Mesenchymal stem cell (in vitro differentiated cells and primary cell): ENCODE results near the gene MRPL28.

Experiments
- DNase-seq: peaks from one replicate; pipeline ENCODE4 v3.0.0-alpha.2; 2013
- H2AFZ ChIP-seq: one replicate; pipeline ENCODE4 v1.6.1; 2013; ENCODE audit warnings: low read depth, mild to moderate bottlenecking, control low read depth, inconsistent platforms, low read length, moderate library complexity
- H2AK5ac ChIP-seq: 2 replicates; pipeline ENCODE4 v1.6.1; 2013; ENCODE audit warnings: low read length, moderate library complexity, mild to moderate bottlenecking, inconsistent platforms; ENCODE audit not compliant: severe bottlenecking
- H2BK120ac ChIP-seq: one replicate; pipeline ENCODE4 v1.6.1; 2013; ENCODE audit warnings: low read depth, mild to moderate bottlenecking, inconsistent platforms, low read length, moderate library complexity
- H2BK12ac ChIP-seq, 2 experiments: one replicate each; pipeline ENCODE4 v1.6.1; 2013; ENCODE audit warnings: inconsistent platforms in 2 of 2, low read length in 2 of 2, mild to moderate bottlenecking in 2 of 2, moderate library complexity in 2 of 2, control low read depth in 1 of 2
- H2BK15ac ChIP-seq: one replicate; pipeline ENCODE4 v1.6.1; 2013; ENCODE audit warnings: mild to moderate bottlenecking, low read depth, inconsistent platforms; ENCODE audit not compliant: poor library complexity, severe bottlenecking
- H2BK5ac ChIP-seq: 2 replicates; pipeline ENCODE4 v1.6.1; 2013; ENCODE audit warnings: low read depth, mild to moderate bottlenecking, low read length, control low read depth, inconsistent platforms; ENCODE audit not compliant: poor library complexity, severe bottlenecking
- H3K14ac ChIP-seq, 2 experiments: one replicate each; pipeline ENCODE4 v1.6.1; 2013; ENCODE audit warnings: inconsistent platforms in 2 of 2, low read length in 2 of 2, control low read depth in 1 of 2, mild to moderate bottlenecking in 1 of 2, moderate library complexity in 1 of 2
- H3K18ac ChIP-seq, 2 experiments: one replicate each; pipeline ENCODE4 v1.6.1; 2013; ENCODE audit warnings: inconsistent platforms in 2 of 2, low read length in 2 of 2, control low read depth in 1 of 2, low read depth in 1 of 2, mild to moderate bottlenecking in 1 of 2
- H3K23ac ChIP-seq, 2 experiments: one replicate each; pipeline ENCODE4 v1.6.1; 2013; ENCODE audit warnings: inconsistent platforms in 2 of 2, low read length in 2 of 2, mild to moderate bottlenecking in 2 of 2, moderate library complexity in 2 of 2, control low read depth in 1 of 2
- H3K27ac ChIP-seq: 2 replicates; pipeline ENCODE4 v1.5.1; 2013; ENCODE audit warnings: mild to moderate bottlenecking, moderate library complexity, low read length, control low read depth, inconsistent platforms; ENCODE audit not compliant: poor library complexity, severe bottlenecking
- H3K27me3 ChIP-seq, 2 experiments: 2 replicates each; pipeline versions ENCODE4 v1.6.1 to v1.7.0; 2013; ENCODE audit warnings: low read length in 2 of 2, mild to moderate bottlenecking in 2 of 2, moderate library complexity in 2 of 2, control low read depth in 1 of 2, inconsistent platforms in 1 of 2; ENCODE audit not compliant: control insufficient read depth in 1 of 2, insufficient read depth in 1 of 2
- H3K36me3 ChIP-seq, 2 experiments: 2 replicates each; pipeline versions ENCODE4 v1.6.1 to v1.7.0; 2013; ENCODE audit warnings: low read length in 2 of 2, control low read depth in 1 of 2, inconsistent platforms in 1 of 2, low read depth in 1 of 2, mild to moderate bottlenecking in 1 of 2; ENCODE audit not compliant: insufficient read depth in 2 of 2, control insufficient read depth in 1 of 2
- H3K4ac ChIP-seq, 2 experiments: one replicate each; pipeline ENCODE4 v1.6.1; 2013; ENCODE audit warnings: inconsistent platforms in 2 of 2, low read length in 2 of 2, mild to moderate bottlenecking in 2 of 2, moderate library complexity in 2 of 2, control low read depth in 1 of 2, low read depth in 1 of 2
- H3K4me1 ChIP-seq: 2 replicates; pipeline ENCODE4 v1.6.1; 2013; ENCODE audit warnings: low read depth, low read length, control low read depth; ENCODE audit not compliant: control insufficient read depth, insufficient read depth
- H3K4me2 ChIP-seq: 2 replicates; pipeline ENCODE4 v1.6.1; 2013; ENCODE audit warnings: low read length, mild to moderate bottlenecking, inconsistent platforms; ENCODE audit not compliant: poor library complexity, severe bottlenecking
- H3K4me3 ChIP-seq, 2 experiments: 2 replicates each; pipeline versions ENCODE4 v1.5.1 to v1.7.0; 2013; ENCODE audit warnings: low read length in 2 of 2, mild to moderate bottlenecking in 2 of 2, control low read depth in 1 of 2, low read depth in 1 of 2; ENCODE audit not compliant: insufficient read depth in 1 of 2
- H3K79me1 ChIP-seq: replicated peaks from 2 replicates; pipeline ENCODE4 v1.6.1; 2013; ENCODE audit warnings: mild to moderate bottlenecking, control low read depth, low read length, inconsistent platforms; ENCODE audit not compliant: poor library complexity, severe bottlenecking
- H3K9ac ChIP-seq: 2 replicates; pipeline ENCODE4 v1.7.0; 2013; ENCODE audit warnings: mild to moderate bottlenecking, low read length, moderate library complexity
- H3K9me3 ChIP-seq: 2 replicates; pipeline ENCODE4 v1.7.0; 2013; ENCODE audit warnings: mild to moderate bottlenecking, low read length; ENCODE audit not compliant: control insufficient read depth
- H4K8ac ChIP-seq: one replicate; pipeline ENCODE4 v1.6.1; 2013; ENCODE audit warnings: inconsistent platforms, mild to moderate bottlenecking, low read length, moderate library complexity
- H4K91ac ChIP-seq: one replicate; pipeline ENCODE4 v1.6.1; 2013; ENCODE audit warnings: mild to moderate bottlenecking, low read length, inconsistent platforms
- WGBS: methylation state at CpG from one replicate; pipeline ENCODE4 v1.1.7; 2013; ENCODE audit warnings: mixed read lengths; 5-methylcytosine and 5-hydroxymethylcytosine counted together

The MRPL28 gene

GRCh38 chr16:361872-362701 is 8.3 kb downstream of the MRPL28 start:
- DNase-seq: peak; percentile 74
- peak overlapping the region in 1 of 2 experiments; percentile 6 for H3K4me3 ChIP-seq
- no peak overlapping the region for H2BK15ac ChIP-seq
- no peak overlapping the region for H4K91ac ChIP-seq
- H4K8ac ChIP-seq: no peak overlapping the region
- H3K27me3 ChIP-seq: peaks cover 7 to 27% of the 10 kb centered on the region in 2 experiments
- peaks cover 10% of the 10 kb centered on the region for H3K4me1 ChIP-seq
- H3K27ac ChIP-seq: no peak overlapping the region
- H3K14ac ChIP-seq: no peak overlapping the region
- no peak overlapping the region for H3K23ac ChIP-seq
- no peak overlapping the region for H3K9ac ChIP-seq
- H3K4ac ChIP-seq: no peak overlapping the region
- H2BK12ac ChIP-seq: no peak overlapping the region
- no peaks in the 10 kb centered on the region for H3K79me1 ChIP-seq
- no peak overlapping the region for H2BK120ac ChIP-seq
- H2BK5ac ChIP-seq: no peak overlapping the region
- no peaks in the 10 kb centered on the region for H3K9me3 ChIP-seq
- H2AK5ac ChIP-seq: no peak overlapping the region
- H3K4me2 ChIP-seq: no peak overlapping the region
- H3K36me3 ChIP-seq: peaks cover 10 to 20% of the 10 kb centered on the region in 2 experiments
- WGBS: 61% methylated on average over 30 of the region's 30 CpGs
- no peak overlapping the region for H2AFZ ChIP-seq
- H3K18ac ChIP-seq: no peak overlapping the region

GRCh38 chr16:361341-361871 is 8.9 kb downstream of the MRPL28 start:
- H3K36me3 ChIP-seq: peaks cover 3 to 14% of the 10 kb centered on the region in 2 experiments
- H3K4ac ChIP-seq: no peak overlapping the region
- H3K4me1 ChIP-seq: peaks cover 10% of the 10 kb centered on the region
- DNase-seq: no peak
- peak overlapping the region in 1 of 2 experiments; percentile 6 for H3K4me3 ChIP-seq
- H2BK12ac ChIP-seq: no peak overlapping the region
- 91% methylated on average over 30 of the region's 30 CpGs for WGBS
- H3K27ac ChIP-seq: no peak overlapping the region
- H4K91ac ChIP-seq: no peak overlapping the region
- no peak overlapping the region for H4K8ac ChIP-seq
- no peak overlapping the region for H3K4me2 ChIP-seq
- no peak overlapping the region for H2AK5ac ChIP-seq
- no peak overlapping the region for H2BK120ac ChIP-seq
- H2AFZ ChIP-seq: no peak overlapping the region
- no peaks in the 10 kb centered on the region for H3K79me1 ChIP-seq
- H3K14ac ChIP-seq: no peak overlapping the region
- peaks cover 7 to 27% of the 10 kb centered on the region in 2 experiments for H3K27me3 ChIP-seq
- no peak overlapping the region for H3K23ac ChIP-seq
- H2BK15ac ChIP-seq: no peak overlapping the region
- H3K9ac ChIP-seq: no peak overlapping the region
- no peaks in the 10 kb centered on the region for H3K9me3 ChIP-seq
- H2BK5ac ChIP-seq: no peak overlapping the region
- H3K18ac ChIP-seq: no peak overlapping the region

- Histone ChIP-seq H3K36me3 (peaks cover 0 to 8% of the 10 kb centered on the region in 2 experiments), H3K4me2 (no peak overlapping the region), H3K18ac (no peak overlapping the region), H2BK120ac (no peak overlapping the region), H3K4me1 (peaks cover 8% of the 10 kb centered on the region), H4K8ac (no peak overlapping the region), H2AFZ (no peak overlapping the region), H3K9ac (no peak overlapping the region), H3K4me3 (no peak overlapping the region), H3K79me1 (no peaks in the 10 kb centered on the region), H3K23ac (no peak overlapping the region), H4K91ac (no peak overlapping the region), H3K27me3 (peaks cover 7 to 27% of the 10 kb centered on the region in 2 experiments), H2BK12ac (no peak overlapping the region), H2AK5ac (no peak overlapping the region), H2BK15ac (no peak overlapping the region), H2BK5ac (no peak overlapping the region), H3K4ac (no peak overlapping the region), H3K27ac (no peak overlapping the region), H3K14ac (no peak overlapping the region), H3K9me3 (no peaks in the 10 kb centered on the region)
- WGBS: 95% methylated on average over 47 of the region's 47 CpGs
- DNase-seq: no peak
These were observed 9.5 kb downstream of the MRPL28 start for GRCh38 chr16:360698-361336.
